HepG2 (cell line): ENCODE results near the gene ACADVL. TPM values are rescaled to one million over a fixed set of nuclear protein-coding genes. Genes with fewer than 3 reads are reported as not detected.

Experiments
- CEBPB ChIP-seq: IDR thresholded peaks from 2 replicates; pipeline ENCODE4 v1.6.1; 2011; ENCODE audit warnings: low read depth, low read length, improper control_type of control experiment, borderline replicate concordance
- CENPT ChIP-seq: sonication (generic); formaldehyde crosslinking; IDR thresholded peaks from 2 replicates; pipeline ENCODE4 v1.8.0; 2022; ENCODE audit warnings: low read depth, mild to moderate bottlenecking, moderate library complexity, missing genetic modification reagents
- GLI4 ChIP-seq: sonication (generic); formaldehyde crosslinking; IDR thresholded peaks from 2 replicates; pipeline ENCODE4 v1.5.1; 2020; ENCODE audit warnings: missing genetic modification reagents, mild to moderate bottlenecking, moderate library complexity, borderline replicate concordance
- HIC2 ChIP-seq: sonication (generic); formaldehyde crosslinking; IDR thresholded peaks from 2 replicates; pipeline ENCODE4 v1.9.0; 2022; ENCODE audit warnings: low read depth, missing genetic modification reagents
- HOXA5 ChIP-seq: sonication (generic); formaldehyde crosslinking; IDR thresholded peaks from 2 replicates; pipeline ENCODE4 v1.4.0; 2020; ENCODE audit warnings: missing genetic modification reagents
- KLF12 ChIP-seq: sonication (generic); formaldehyde crosslinking; IDR thresholded peaks from 2 replicates; pipeline ENCODE4 v1.4.0; 2020; ENCODE audit warnings: missing genetic modification reagents, borderline replicate concordance
- MIER3 ChIP-seq: IDR thresholded peaks from 2 replicates; pipeline ENCODE4 v1.6.1; 2016; ENCODE audit warnings: missing compliant biosample characterization, borderline replicate concordance
- PCBP1 ChIP-seq: fragments of 200-400 bp; formaldehyde crosslinking; IDR thresholded peaks from 2 replicates; pipeline ENCODE4 v1.6.1; 2017; ENCODE audit warnings: mild to moderate bottlenecking, low read depth, low read length, borderline replicate concordance
- PHB2 ChIP-seq: fragments of 450-650 bp; IDR thresholded peaks from 2 replicates; pipeline ENCODE4 v1.6.1; 2018; ENCODE audit not compliant: partially characterized antibody
- PHF20 ChIP-seq: sonication (generic); formaldehyde crosslinking; IDR thresholded peaks from 2 replicates; pipeline ENCODE4 v1.5.0; 2020; ENCODE audit warnings: mild to moderate bottlenecking, missing genetic modification reagents
- STAT6 ChIP-seq: sonication (generic); formaldehyde crosslinking; IDR thresholded peaks from 2 replicates; pipeline ENCODE4 v1.4.0; 2020; ENCODE audit warnings: missing genetic modification reagents, mild to moderate bottlenecking, borderline replicate concordance
- ZBTB38 ChIP-seq: sonication (generic); formaldehyde crosslinking; IDR thresholded peaks from 2 replicates; pipeline ENCODE4 v1.5.1; 2020; ENCODE audit warnings: mild to moderate bottlenecking, missing genetic modification reagents
- ZNF12 ChIP-seq: sonication (generic); formaldehyde crosslinking; IDR thresholded peaks from 2 replicates; pipeline ENCODE4 v1.5.0; 2020; ENCODE audit warnings: missing genetic modification reagents
- ZNF616 ChIP-seq: sonication (generic); formaldehyde crosslinking; IDR thresholded peaks from 2 replicates; pipeline ENCODE4 v1.5.0; 2020; ENCODE audit warnings: low read depth, mild to moderate bottlenecking, missing genetic modification reagents
- polyA plus RNA-seq, 8 experiments: library from polyadenylated mRNA; depleted of rRNA in 3 of 8; stranded (reverse) in 7 of 8; unstranded in 1 of 8; fragments of >200 nt; fragmentation: Illumina TruSeq in 4 of 8; extraction: Trizol in 4 of 8; gene quantifications; 2 replicates each; pipeline versions ENCODE4 v1.2.1 to v1.2.3, GENCODE V29; 2011 to 2016; ENCODE audit warnings: low read depth in 4 of 8, missing spikeins in 1 of 8, mixed read lengths in 1 of 8; ENCODE audit not compliant: insufficient read depth in 1 of 8
- total RNA-seq, 5 experiments: library from RNA; depleted of rRNA; stranded (reverse); fragments of >200 nt; fragmentation: Illumina TruSeq; extraction: Trizol; gene quantifications; 2 replicates each; pipeline ENCODE4 v1.2.3, GENCODE V29; 2016; ENCODE audit warnings: low read depth in 1 of 5
- TF ChIP-seq, protein P1 (sequence below): sonication (generic); formaldehyde crosslinking; IDR thresholded peaks from 2 replicates; pipeline ENCODE4 v1.9.0; 2021; ENCODE audit warnings: missing genetic modification reagents, borderline replicate concordance
- TF ChIP-seq, protein P2 (sequence below): IDR thresholded peaks from 2 replicates; pipeline ENCODE4 v1.6.1; 2012; ENCODE audit warnings: inconsistent platforms

ACADVL gene
- total and polyA plus RNA-seq, 2 of the 13 experiments (the other 11 are each of a cell fraction or from before 2014, with no cell fraction given) = 219 to 412 TPM

DNA sequence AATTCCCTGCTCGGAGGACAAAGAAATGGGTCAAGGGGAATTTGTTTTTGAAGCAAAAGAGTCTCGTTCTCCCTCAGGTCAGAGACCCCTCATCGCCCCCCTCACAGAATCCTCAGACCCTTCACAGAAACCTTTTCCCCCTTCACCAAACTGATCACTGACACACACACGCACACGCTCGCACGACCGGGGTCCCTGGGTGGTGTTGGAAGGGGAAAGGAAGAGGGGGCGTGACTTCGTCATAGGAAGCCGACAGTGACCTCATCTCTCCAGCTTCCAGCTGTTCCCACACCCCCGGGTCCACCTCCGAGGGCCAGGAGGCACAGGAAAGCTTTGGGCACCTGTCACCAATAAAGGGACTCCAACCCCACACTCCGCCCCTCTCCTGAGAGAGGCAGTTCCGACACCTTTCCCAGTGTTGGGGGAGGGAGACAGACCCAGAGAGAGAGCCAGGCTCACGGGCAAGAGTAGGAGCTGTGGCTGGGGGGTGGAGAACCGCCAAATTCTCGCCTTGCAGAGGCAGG is 41.7 kb upstream of the ACADVL start (continued):
- no peak for TF ChIP-seq CENPT
- TF ChIP-seq MIER3 (CRISPR knock-in tag) = 0 out of 2 replicates have a peak, but pooled peaks have one; percentile 42
- no peak for TF ChIP-seq HIC2 (CRISPR knock-in tag)
- 0 out of 2 replicates have a peak, but pooled peaks have one; percentile 42 for TF ChIP-seq PCBP1
- TF ChIP-seq GLI4 (CRISPR knock-in tag) = no peak
- no peak for TF ChIP-seq ZNF616
- TF ChIP-seq PHF20 (CRISPR knock-in tag) = no peak
- TF ChIP-seq STAT6 (CRISPR knock-in tag) = no peak
- no peak for TF ChIP-seq ZNF12 (CRISPR knock-in tag)
- no peak for TF ChIP-seq HOXA5 (CRISPR knock-in tag)
- TF ChIP-seq KLF12 (CRISPR knock-in tag) = no peak
- no peak for TF ChIP-seq PHB2
- no peak; the same call in 1 of the 2 replicates for TF ChIP-seq ZBTB38 (CRISPR knock-in tag)
- TF ChIP-seq, protein P1, sequence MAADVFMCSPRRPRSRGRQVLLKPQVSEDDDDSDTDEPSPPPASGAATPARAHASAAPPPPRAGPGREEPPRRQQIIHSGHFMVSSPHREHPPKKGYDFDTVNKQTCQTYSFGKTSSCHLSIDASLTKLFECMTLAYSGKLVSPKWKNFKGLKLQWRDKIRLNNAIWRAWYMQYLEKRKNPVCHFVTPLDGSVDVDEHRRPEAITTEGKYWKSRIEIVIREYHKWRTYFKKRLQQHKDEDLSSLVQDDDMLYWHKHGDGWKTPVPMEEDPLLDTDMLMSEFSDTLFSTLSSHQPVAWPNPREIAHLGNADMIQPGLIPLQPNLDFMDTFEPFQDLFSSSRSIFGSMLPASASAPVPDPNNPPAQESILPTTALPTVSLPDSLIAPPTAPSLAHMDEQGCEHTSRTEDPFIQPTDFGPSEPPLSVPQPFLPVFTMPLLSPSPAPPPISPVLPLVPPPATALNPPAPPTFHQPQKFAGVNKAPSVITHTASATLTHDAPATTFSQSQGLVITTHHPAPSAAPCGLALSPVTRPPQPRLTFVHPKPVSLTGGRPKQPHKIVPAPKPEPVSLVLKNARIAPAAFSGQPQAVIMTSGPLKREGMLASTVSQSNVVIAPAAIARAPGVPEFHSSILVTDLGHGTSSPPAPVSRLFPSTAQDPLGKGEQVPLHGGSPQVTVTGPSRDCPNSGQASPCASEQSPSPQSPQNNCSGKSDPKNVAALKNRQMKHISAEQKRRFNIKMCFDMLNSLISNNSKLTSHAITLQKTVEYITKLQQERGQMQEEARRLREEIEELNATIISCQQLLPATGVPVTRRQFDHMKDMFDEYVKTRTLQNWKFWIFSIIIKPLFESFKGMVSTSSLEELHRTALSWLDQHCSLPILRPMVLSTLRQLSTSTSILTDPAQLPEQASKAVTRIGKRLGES (CRISPR knock-in tag) = no peak
- no peak for TF ChIP-seq CEBPB
- TF ChIP-seq, protein P2, sequence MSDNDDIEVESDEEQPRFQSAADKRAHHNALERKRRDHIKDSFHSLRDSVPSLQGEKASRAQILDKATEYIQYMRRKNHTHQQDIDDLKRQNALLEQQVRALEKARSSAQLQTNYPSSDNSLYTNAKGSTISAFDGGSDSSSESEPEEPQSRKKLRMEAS = 0 out of 2 replicates have a peak, but pooled peaks have one; percentile 30
